ENCODE measurements around the gene CENPN. TPM values are rescaled to one million over a fixed set of nuclear protein-coding genes. Genes with fewer than 3 reads are reported as not detected.

CENPN gene
- total RNA-seq, 1 experiment from 2014 or later: 76.7 TPM

- H3K4me2 ChIP-seq (ENCODE audit: low read length): no peak overlapping the region
- ChIA-PET RAD21 (ENCODE audit: low non-redundant PET in 1 of 2, low total read pairs in 2 of 2, uncharacterized antibody in 2 of 2, unreplicated experiment in 2 of 2) (no interaction called here), CTCF (interaction anchor here (1.0 to 1.5 kb wide), 2 partner anchors 33 to 64 kb away, joined by 3 read pairs; partner anchors contain the start of gene ATMIN), POLR2A (interaction anchor here (0.7 kb wide), 1 partner anchor 17 kb away, joined by 3 read pairs; no protein-coding TSS in a partner anchor)
- DNase-seq (ENCODE audit: low read depth, low spot score) (no peak), ATAC-seq (no peak)
- 0 out of 4 replicates have a peak, but pooled peaks cover 0 to 6% of the 10 kb centered on the region in 2 experiments for H3K4me1 ChIP-seq (ENCODE audit: control insufficient read depth in 1 of 2, insufficient read depth in 2 of 2, low read length in 2 of 2)
- H3K9me2 ChIP-seq (ENCODE audit: insufficient read depth): no peaks in the 10 kb centered on the region
- H3K4me3 ChIP-seq (replicated peaks in 1 of 2; ENCODE audit: low read depth in 1 of 2, low read length in 2 of 2): no peak overlapping the region
- H4K20me1 ChIP-seq (ENCODE audit: insufficient read depth): no peaks in the 10 kb centered on the region; the same call in 1 of the 2 replicates
- no peak for TF ChIP-seq TCF7L2 (IDR thresholded peaks at IDR 0.05; ENCODE audit: borderline replicate concordance, extremely low read depth, insufficient read depth, insufficient read length)
- no peak for TF ChIP-seq CEBPB (IDR thresholded peaks at IDR 0.05; ENCODE audit: low read depth)
- TF ChIP-seq RAD21 (IDR thresholded peaks at IDR 0.05; ENCODE audit: low read depth): no peak
- TF ChIP-seq ZFX (IDR thresholded peaks at IDR 0.05): no peak
- H3K9ac ChIP-seq (ENCODE audit: low read length): no peak overlapping the region
- BruUV-seq (replicated peaks): no TSS peak
- no peak overlapping the region for H2AFZ ChIP-seq (ENCODE audit: low read depth, low read length, poor library complexity, severe bottlenecking)
- H3K79me2 ChIP-seq (ENCODE audit: insufficient read depth, low read length): peaks cover 6% of the 10 kb centered on the region; the same call in 1 of the 2 replicates
- H3K27ac ChIP-seq (ENCODE audit: low read depth, low read length): no peak overlapping the region
- H3K36me3 ChIP-seq (ENCODE audit: control insufficient read depth in 1 of 2, insufficient read depth in 2 of 2, low read length in 2 of 2): peaks cover 4 to 10% of the 10 kb centered on the region in 2 experiments; a peak in 2 of 4 replicates
- no peaks in the 10 kb centered on the region for H3K27me3 ChIP-seq (ENCODE audit: insufficient read depth, low read length)
- no peaks in the 10 kb centered on the region for H3K9me3 ChIP-seq (ENCODE audit: control insufficient read depth in 1 of 2, insufficient read depth in 1 of 2, low read depth in 1 of 2, low read length in 2 of 2)
- intact Hi-C loops (cut with micrococcal nuclease): no loop called here
Measured at GRCh38 chr16:80971819-80972218, 35.2 kb upstream of the CENPN start.

- DNase-seq (ENCODE audit: low read depth, low spot score) (no peak), ATAC-seq (no peak)
- intact Hi-C loops (cut with micrococcal nuclease): no loop called here
- no peak overlapping the region for H3K4me3 ChIP-seq (replicated peaks in 1 of 2; ENCODE audit: low read depth in 1 of 2, low read length in 2 of 2)
- H3K4me2 ChIP-seq (ENCODE audit: low read length): no peak overlapping the region
- ChIA-PET RAD21 (ENCODE audit: low non-redundant PET in 1 of 2, low total read pairs in 2 of 2, uncharacterized antibody in 2 of 2, unreplicated experiment in 2 of 2) (no interaction called here), POLR2A (no interaction called here), CTCF (interaction anchor here (1.0 to 1.5 kb wide), 2 partner anchors 32 to 63 kb away, joined by 3 read pairs; partner anchors contain the start of gene ATMIN)
- H3K9me3 ChIP-seq (ENCODE audit: control insufficient read depth in 1 of 2, insufficient read depth in 1 of 2, low read depth in 1 of 2, low read length in 2 of 2): no peaks in the 10 kb centered on the region
- BruUV-seq (replicated peaks): no TSS peak
- H3K9me2 ChIP-seq (ENCODE audit: insufficient read depth): no peaks in the 10 kb centered on the region
- H3K27ac ChIP-seq (ENCODE audit: low read depth, low read length): no peak overlapping the region
- no peaks in the 10 kb centered on the region; the same call in 1 of the 2 replicates for H4K20me1 ChIP-seq (ENCODE audit: insufficient read depth)
- peaks cover 9% of the 10 kb centered on the region; the same call in 1 of the 2 replicates for H3K79me2 ChIP-seq (ENCODE audit: insufficient read depth, low read length)
- H2AFZ ChIP-seq (ENCODE audit: low read depth, low read length, poor library complexity, severe bottlenecking): no peak overlapping the region
- H3K36me3 ChIP-seq (ENCODE audit: control insufficient read depth in 1 of 2, insufficient read depth in 2 of 2, low read length in 2 of 2): peaks cover 4 to 10% of the 10 kb centered on the region in 2 experiments; a peak in 2 of 4 replicates
- H3K27me3 ChIP-seq (ENCODE audit: insufficient read depth, low read length): no peaks in the 10 kb centered on the region
- no peak overlapping the region for H3K9ac ChIP-seq (ENCODE audit: low read length)
- H3K4me1 ChIP-seq (ENCODE audit: control insufficient read depth in 1 of 2, insufficient read depth in 2 of 2, low read length in 2 of 2): peaks cover 4 to 11% of the 10 kb centered on the region in 2 experiments; a peak in 3 of 4 replicates
- no peak for TF ChIP-seq CTCF (IDR thresholded peaks at IDR 0.05 in 2 of 3, conservative IDR thresholded peaks at IDR 0.05 in 1 of 3; ENCODE audit: borderline replicate concordance in 1 of 3, insufficient read depth in 1 of 3, low read depth in 2 of 3, low read length in 2 of 3)
- no peak for TF ChIP-seq POLR2A (IDR thresholded peaks at IDR 0.05; ENCODE audit: borderline replicate concordance, extremely low read depth, insufficient read depth, insufficient read length)
- TF ChIP-seq ATF3 (IDR thresholded peaks at IDR 0.05): no peak
- TF ChIP-seq EZH2 (IDR thresholded peaks at IDR 0.05): no peak
- TF ChIP-seq RAD21 (IDR thresholded peaks at IDR 0.05; ENCODE audit: low read depth): no peak
- no peak for TF ChIP-seq TCF7L2 (IDR thresholded peaks at IDR 0.05; ENCODE audit: borderline replicate concordance, extremely low read depth, insufficient read depth, insufficient read length)
- no peak for TF ChIP-seq ZNF274 (IDR thresholded peaks at IDR 0.05; ENCODE audit: low read depth, low read length)
- TF ChIP-seq ZFX (IDR thresholded peaks at IDR 0.05): no peak
- no peak for TF ChIP-seq JUND (IDR thresholded peaks at IDR 0.05)
- TF ChIP-seq EZH2phosphoT487 (IDR thresholded peaks at IDR 0.05; ENCODE audit: borderline replicate concordance): no peak
- no peak for TF ChIP-seq SIN3A (IDR thresholded peaks at IDR 0.05; ENCODE audit: low read depth)
- no peak for TF ChIP-seq ZBTB33 (IDR thresholded peaks at IDR 0.05; ENCODE audit: extremely low read depth, insufficient replicate concordance, low read length)
Measured at GRCh38 chr16:80972611-80973010, 34.4 kb upstream of the CENPN start.
